NB4 (cell line): ENCODE data around the gene APAF1.

Experiments used
- DNase-seq: peaks from one replicate; pipeline ENCODE4 v3.0.0; 2010; ENCODE audit warnings: low read depth
- H3K4me3 ChIP-seq: one replicate; pipeline ENCODE4 v1.5.1; 2011; ENCODE audit warnings: mild to moderate bottlenecking, low read depth, low read length, moderate library complexity
- MYC ChIP-seq: IDR thresholded peaks from 2 replicates; pipeline ENCODE4 v1.6.1; 2011; ENCODE audit warnings: low read depth, low read length
- POLR2A ChIP-seq: IDR thresholded peaks from 2 replicates; pipeline ENCODE4 v1.6.1; 2011; ENCODE audit warnings: mild to moderate bottlenecking; ENCODE audit not compliant: insufficient read length; ENCODE audit errors: extremely low read depth
- TF ChIP-seq, protein P1 (sequence below): IDR thresholded peaks from 2 replicates; pipeline ENCODE4 v1.6.1; 2011; ENCODE audit warnings: low read depth, low read length
- TF ChIP-seq, protein P2 (sequence below): IDR thresholded peaks from one replicate; pipeline ENCODE4 v1.5.1; 2012; ENCODE audit warnings: low read depth, low read length

APAF1 gene

GRCh38 chr12:98644433-98644711 lies 718 bp upstream of the APAF1 start:
- DNase-seq: no peak

DNA sequence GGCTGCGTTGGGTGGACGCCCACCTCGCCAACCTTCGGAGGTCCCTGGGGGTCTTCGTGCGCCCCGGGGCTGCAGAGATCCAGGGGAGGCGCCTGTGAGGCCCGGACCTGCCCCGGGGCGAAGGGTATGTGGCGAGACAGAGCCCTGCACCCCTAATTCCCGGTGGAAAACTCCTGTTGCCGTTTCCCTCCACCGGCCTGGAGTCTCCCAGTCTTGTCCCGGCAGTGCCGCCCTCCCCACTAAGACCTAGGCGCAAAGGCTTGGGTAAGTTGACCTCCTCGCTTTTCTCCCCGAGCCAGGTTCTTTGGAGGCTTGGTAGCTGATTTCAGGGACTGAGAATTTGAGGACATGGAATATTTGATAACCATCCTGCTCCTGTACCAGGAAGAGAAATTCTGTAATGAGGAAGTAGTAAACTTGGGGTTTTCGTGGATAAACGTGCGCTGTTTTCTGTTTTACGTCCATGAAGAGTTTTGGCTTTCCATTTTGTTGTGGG lies 530 bp downstream of the APAF1 start:
- peak overlapping the region; percentile 66 for H3K4me3 ChIP-seq
- TF ChIP-seq POLR2A (no peak), MYC (0 out of 2 replicates have a peak, but pooled peaks have one; percentile 6)
- TF ChIP-seq, protein P1, sequence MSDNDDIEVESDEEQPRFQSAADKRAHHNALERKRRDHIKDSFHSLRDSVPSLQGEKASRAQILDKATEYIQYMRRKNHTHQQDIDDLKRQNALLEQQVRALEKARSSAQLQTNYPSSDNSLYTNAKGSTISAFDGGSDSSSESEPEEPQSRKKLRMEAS: 0 out of 2 replicates have a peak, but pooled peaks have one; percentile 6
- TF ChIP-seq, protein P2, sequence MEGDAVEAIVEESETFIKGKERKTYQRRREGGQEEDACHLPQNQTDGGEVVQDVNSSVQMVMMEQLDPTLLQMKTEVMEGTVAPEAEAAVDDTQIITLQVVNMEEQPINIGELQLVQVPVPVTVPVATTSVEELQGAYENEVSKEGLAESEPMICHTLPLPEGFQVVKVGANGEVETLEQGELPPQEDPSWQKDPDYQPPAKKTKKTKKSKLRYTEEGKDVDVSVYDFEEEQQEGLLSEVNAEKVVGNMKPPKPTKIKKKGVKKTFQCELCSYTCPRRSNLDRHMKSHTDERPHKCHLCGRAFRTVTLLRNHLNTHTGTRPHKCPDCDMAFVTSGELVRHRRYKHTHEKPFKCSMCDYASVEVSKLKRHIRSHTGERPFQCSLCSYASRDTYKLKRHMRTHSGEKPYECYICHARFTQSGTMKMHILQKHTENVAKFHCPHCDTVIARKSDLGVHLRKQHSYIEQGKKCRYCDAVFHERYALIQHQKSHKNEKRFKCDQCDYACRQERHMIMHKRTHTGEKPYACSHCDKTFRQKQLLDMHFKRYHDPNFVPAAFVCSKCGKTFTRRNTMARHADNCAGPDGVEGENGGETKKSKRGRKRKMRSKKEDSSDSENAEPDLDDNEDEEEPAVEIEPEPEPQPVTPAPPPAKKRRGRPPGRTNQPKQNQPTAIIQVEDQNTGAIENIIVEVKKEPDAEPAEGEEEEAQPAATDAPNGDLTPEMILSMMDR: no peak
- peak; percentile 66 for DNase-seq

More at GRCh38 chr12:98644433-98644711, 718 bp upstream of the APAF1 start:
- no peak; the same call in 1 of the 2 replicates for TF ChIP-seq MYC
- no peak for TF ChIP-seq POLR2A
- TF ChIP-seq, protein P1: no peak
- TF ChIP-seq, protein P2: no peak
- peak overlapping the region; percentile 84 for H3K4me3 ChIP-seq

- DNase-seq: peak; percentile 69
- peak overlapping the region; percentile 66 for H3K4me3 ChIP-seq
- TF ChIP-seq, protein P1: no peak
- TF ChIP-seq, protein P2: peak; percentile 22
These were observed 1.4 kb downstream of the APAF1 start for GRCh38 chr12:98646294-98647090.

DNA sequence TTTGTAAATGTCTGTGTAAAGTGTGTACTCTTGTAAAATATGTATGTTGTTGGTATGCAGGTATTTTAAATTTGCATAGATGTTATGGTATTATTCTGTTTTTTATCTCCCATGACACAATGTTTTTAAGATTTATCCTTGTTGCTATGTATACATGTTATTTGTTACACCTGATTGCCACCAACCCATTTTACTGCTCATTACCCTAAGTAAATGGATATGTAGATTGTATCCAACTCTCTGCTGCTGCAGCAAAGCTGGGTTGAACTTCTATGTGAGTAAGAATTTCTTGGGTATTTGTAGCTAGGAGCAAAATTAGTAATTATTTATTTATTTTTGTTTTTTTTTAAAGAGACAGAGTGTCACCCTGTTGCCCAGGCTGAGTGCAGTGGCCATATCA lies 6.2 kb downstream of the APAF1 start:
- TF ChIP-seq, protein P1: no peak
- TF ChIP-seq, protein P2: no peak
- no peak for TF ChIP-seq POLR2A
- DNase-seq: no peak
- H3K4me3 ChIP-seq: no peak overlapping the region

- TF ChIP-seq, protein P2: peak; percentile 46
- TF ChIP-seq MYC: no peak
- peak; percentile 79 for DNase-seq
- no peak overlapping the region for H3K4me3 ChIP-seq
These were observed 8.9 kb downstream of the APAF1 start for GRCh38 chr12:98653866-98654493.
